ENCODE data around the gene INTS11.
A peak's percentile ranks its signal among the peaks of the same experiment; 100 is the strongest.

The INTS11 gene

GRCh38 chr1:1312450-1313314, 11.8 kb downstream of the INTS11 start:
- DNase-seq: no peak

GRCh38 chr1:1311107-1312104, 13.1 kb downstream of the INTS11 start:
- DNase-seq: no peak

- no peak for DNase-seq
Observed at GRCh38 chr1:1310476-1311053, 13.9 kb downstream of the INTS11 start.

GRCh38 chr1:1310109-1310385, 14.4 kb downstream of the INTS11 start:
- no peak for DNase-seq

GRCh38 chr1:1309251-1310108, 15.0 kb downstream of the INTS11 start:
- DNase-seq: no peak

GRCh38 chr1:1308756-1309250, 15.7 kb downstream of the INTS11 start:
- DNase-seq: no peak

GRCh38 chr1:1307923-1308755, 16.3 kb downstream of the INTS11 start, which contains the start of the genes ACAP3 and PUSL1:
TSS of gene ACAP3 (minus strand) at chr1:1307930. CDS start at chr1:1307815, 115 bp downstream.
TSS of gene PUSL1 (plus strand) at chr1:1308597. CDS start at chr1:1308644, 47 bp downstream.
- DNase-seq: peak; percentile 95

GRCh38 chr1:1307261-1307922, 17.1 kb downstream of the INTS11 start:
- peak; percentile 75 for DNase-seq

GRCh38 chr1:1306661-1307260, 17.7 kb downstream of the INTS11 start:
- no peak for DNase-seq

GRCh38 chr1:1306070-1306660, 18.3 kb downstream of the INTS11 start:
- DNase-seq: no peak

- peak; percentile 88 for DNase-seq
Observed at GRCh38 chr1:1305300-1306069, 19.0 kb downstream of the INTS11 start.

GRCh38 chr1:1304331-1305299, 19.8 kb downstream of the INTS11 start:
- DNase-seq: no peak

GRCh38 chr1:1303736-1304135, 20.7 kb downstream of the INTS11 start:
- no peak for DNase-seq

GRCh38 chr1:1302951-1303509, 21.4 kb downstream of the INTS11 start:
- DNase-seq: no peak

GRCh38 chr1:1302006-1302430, 22.4 kb downstream of the INTS11 start:
- DNase-seq: no peak

GRCh38 chr1:1300352-1300739, 24.1 kb downstream of the INTS11 start:
- no peak for DNase-seq

GRCh38 chr1:1299686-1300351, 24.6 kb downstream of the INTS11 start:
- no peak for DNase-seq

Data from activated effector memory CD4-positive, alpha-beta T cell treated with anti-CD3 and anti-CD28 coated beads, Interleukin-2, amount 50 U/mL, for 16 hours (primary cell).